Mesothelial cell of epicardium (in vitro differentiated cells): Measurements from ENCODE around the gene PAX6. TPM values are rescaled to one million over a fixed set of nuclear protein-coding genes. Genes with fewer than 3 reads are reported as not detected.

Experiments
- DNase-seq, 2 experiments: peaks; one replicate each; pipeline ENCODE4 v3.0.0; 2021; ENCODE audit warnings: low spot score in 2 of 2; ENCODE audit not compliant: unreplicated experiment in 2 of 2
- H3K27ac Mint-ChIP-seq: 2 replicates; pipeline ENCODE4 v1.8.0; 2021; ENCODE audit warnings: mixed read lengths
- H3K27me3 Mint-ChIP-seq: 2 replicates; pipeline ENCODE4 v1.8.0; 2021; ENCODE audit warnings: low read depth, mixed read lengths
- H3K36me3 Mint-ChIP-seq: 2 replicates; pipeline ENCODE4 v1.8.0; 2021; ENCODE audit warnings: mixed read lengths
- H3K4me1 Mint-ChIP-seq: 2 replicates; pipeline ENCODE4 v1.8.0; 2021; ENCODE audit warnings: mixed read lengths
- H3K4me3 Mint-ChIP-seq: 2 replicates; pipeline ENCODE4 v1.8.0; 2021; ENCODE audit warnings: mild to moderate bottlenecking, moderate library complexity, mixed read lengths
- H3K9me3 Mint-ChIP-seq: 2 replicates; pipeline ENCODE4 v1.8.0; 2021; ENCODE audit warnings: mixed read lengths
- CTCF ChIP-seq: fragments of 200-600 bp; sonication (generic); IDR thresholded peaks from one replicate; pipeline ENCODE4 v1.5.0; 2021; ENCODE audit warnings: antibody characterized with exemption; ENCODE audit not compliant: unreplicated experiment
- total RNA-seq: library from RNA; stranded (reverse); gene quantifications from 3 replicates; pipeline ENCODE4 v1.2.1, GENCODE V29; 2021

The PAX6 gene
- total RNA-seq, 1 donor from 2014 or later = not detected

GRCh38 chr11:31824332-31824878 is 13.3 kb upstream of the PAX6 start:
- Mint-ChIP-seq H3K4me3 (no peak overlapping the region), H3K9me3 (no peaks in the 10 kb centered on the region)

GRCh38 chr11:31823644-31824331 is 12.7 kb upstream of the PAX6 start:
- DNase-seq = no peak

More at GRCh38 chr11:31824332-31824878, 13.3 kb upstream of the PAX6 start:
- DNase-seq = no peak
- H3K36me3 Mint-ChIP-seq = no peaks in the 10 kb centered on the region
- H3K27me3 Mint-ChIP-seq = peaks cover 96% of the 10 kb centered on the region
- no peak for TF ChIP-seq CTCF
- H3K4me1 Mint-ChIP-seq = peaks cover 5% of the 10 kb centered on the region
- no peak overlapping the region for H3K27ac Mint-ChIP-seq

GRCh38 chr11:31822927-31823643 is 12.0 kb upstream of the PAX6 start:
- no peaks in the 10 kb centered on the region for H3K9me3 Mint-ChIP-seq
- H3K36me3 Mint-ChIP-seq = no peaks in the 10 kb centered on the region
- DNase-seq = no peak
- H3K27ac Mint-ChIP-seq = no peak overlapping the region
- H3K4me3 Mint-ChIP-seq = no peak overlapping the region
- TF ChIP-seq CTCF = no peak
- peaks cover 97% of the 10 kb centered on the region for H3K27me3 Mint-ChIP-seq
- peaks cover 5% of the 10 kb centered on the region for H3K4me1 Mint-ChIP-seq

More at GRCh38 chr11:31823644-31824331, 12.7 kb upstream of the PAX6 start:
- TF ChIP-seq CTCF = no peak
- peaks cover 5% of the 10 kb centered on the region for H3K4me1 Mint-ChIP-seq
- no peak overlapping the region for H3K27ac Mint-ChIP-seq
- no peaks in the 10 kb centered on the region for H3K9me3 Mint-ChIP-seq
- peaks cover 96% of the 10 kb centered on the region for H3K27me3 Mint-ChIP-seq
- H3K36me3 Mint-ChIP-seq = no peaks in the 10 kb centered on the region
- H3K4me3 Mint-ChIP-seq = no peak overlapping the region

- Mint-ChIP-seq H3K4me1 (peaks cover 2% of the 10 kb centered on the region), H3K9me3 (no peaks in the 10 kb centered on the region), H3K4me3 (no peak overlapping the region), H3K27me3 (peaks cover 97% of the 10 kb centered on the region), H3K36me3 (no peaks in the 10 kb centered on the region), H3K27ac (no peak overlapping the region)
- DNase-seq = no peak
- no peak for TF ChIP-seq CTCF
These were observed 11.2 kb upstream of the PAX6 start for GRCh38 chr11:31822175-31822926.

- H3K27ac Mint-ChIP-seq = no peak overlapping the region
- H3K9me3 Mint-ChIP-seq = no peaks in the 10 kb centered on the region
- H3K4me1 Mint-ChIP-seq = peaks cover 5% of the 10 kb centered on the region
- no peak for TF ChIP-seq CTCF
- no peak overlapping the region for H3K4me3 Mint-ChIP-seq
- peaks cover 99% of the 10 kb centered on the region for H3K27me3 Mint-ChIP-seq
- no peaks in the 10 kb centered on the region for H3K36me3 Mint-ChIP-seq
- no peak for DNase-seq
These were observed 10.6 kb upstream of the PAX6 start for GRCh38 chr11:31821766-31822165.
